Thyroid gland (tissue), 4 donors: ENCODE measurements around the gene HSPH1. TPM values are rescaled to one million over a fixed set of nuclear protein-coding genes. Genes with fewer than 3 reads are reported as not detected.

Source experiments
- DNase-seq, 2 donors: peaks; one replicate each; pipeline ENCODE4 v3.0.0-alpha.2; 2019
- H3K27ac ChIP-seq, 3 donors: fragments of 200-600 bp; sonication (generic); 1 replicate in 2 of 3; 2 replicates in 1 of 3; pipeline ENCODE4 v1.5.1; 2016 to 2019; ENCODE audit warnings: mild to moderate bottlenecking in 1 of 3, moderate library complexity in 1 of 3
- H3K27me3 ChIP-seq: fragments of 200-600 bp; sonication (generic); one replicate; pipeline ENCODE4 v1.5.1; 2019
- H3K36me3 ChIP-seq, 2 donors: fragments of 200-600 bp; sonication (generic); one replicate each; pipeline ENCODE4 v1.5.1; 2016 to 2019
- H3K4me1 ChIP-seq, 2 donors: fragments of 200-600 bp; sonication (generic); one replicate each; pipeline ENCODE4 v1.5.1; 2017 to 2019
- H3K4me3 ChIP-seq, 3 donors: fragments of 200-600 bp; sonication (generic); replicated peaks in 1 of 3; 1 replicate in 2 of 3; 2 replicates in 1 of 3; pipeline ENCODE4 v1.5.1; 2016; ENCODE audit warnings: mild to moderate bottlenecking in 1 of 3
- H3K9me3 ChIP-seq: fragments of 200-600 bp; sonication (generic); one replicate; pipeline ENCODE4 v1.5.1; 2017
- CTCF ChIP-seq, 6 experiments: fragments of 200-600 bp in 3 of 6; fragments of 450-650 bp in 3 of 6; sonication (generic) in 3 of 6; IDR thresholded peaks; one replicate each; pipeline ENCODE4 v1.5.1; 2016 to 2019; ENCODE audit warnings: antibody characterized with exemption in 6 of 6, mild to moderate bottlenecking in 2 of 6, inconsistent platforms in 1 of 6, moderate library complexity in 1 of 6
- POLR2A ChIP-seq, 2 donors: fragments of 450-650 bp; IDR thresholded peaks; one replicate each; pipeline ENCODE4 v1.6.1; 2017; ENCODE audit warnings: antibody characterized with exemption in 2 of 2, mild to moderate bottlenecking in 2 of 2, moderate library complexity in 1 of 2
- WGBS, 2 donors: methylation state at CpG; one replicate each; pipeline ENCODE4 v1.1.5; 2017; 5-methylcytosine and 5-hydroxymethylcytosine counted together
- intact Hi-C: fragments of 100-400 bp; cut with DNase I; formaldehyde crosslinking; loops from one replicate; pipeline ENCODE4 v1.15.1; 2023
- total RNA-seq, 4 donors: library from RNA; depleted of rRNA; stranded (reverse); fragments of >200 nt; gene quantifications; one replicate each; pipeline ENCODE4 v1.2.3, GENCODE V29; 2016

The HSPH1 gene
- 10 to 100 TPM; 38.3 to 56.3 (median 48.7) TPM for total RNA-seq

- WGBS, 2 donors, result 0% methylated on average over 23 to 34 of the region's 54 CpGs
- TF ChIP-seq POLR2A (IDR thresholded peaks at IDR 0.05) (peak; percentile 87 to 94), CTCF (IDR thresholded peaks at IDR 0.05) (peak in 1 of 6 experiments; percentile 16)
- peaks cover 4 to 12% of the 10 kb centered on the region in 2 donors for H3K4me1 ChIP-seq
- no peaks in the 10 kb centered on the region for H3K36me3 ChIP-seq
- H3K27me3 ChIP-seq, result no peaks in the 10 kb centered on the region
- peak within 1 kb of the TSS; percentile 52 to 93 (median 65) for H3K4me3 ChIP-seq
- peak; percentile 100 for DNase-seq
- intact Hi-C loops, result no loop called here
- H3K9me3 ChIP-seq, result no peaks in the 10 kb centered on the region
- peak within 1 kb of the TSS; percentile 62 to 99 (median 99) for H3K27ac ChIP-seq
Observed at GRCh38 chr13:31161557-31162150, at the start of gene HSPH1. HSPH1 (minus strand) TSS chr13:31161904; CDS start chr13:31161582, 322 bp downstream.

DNA sequence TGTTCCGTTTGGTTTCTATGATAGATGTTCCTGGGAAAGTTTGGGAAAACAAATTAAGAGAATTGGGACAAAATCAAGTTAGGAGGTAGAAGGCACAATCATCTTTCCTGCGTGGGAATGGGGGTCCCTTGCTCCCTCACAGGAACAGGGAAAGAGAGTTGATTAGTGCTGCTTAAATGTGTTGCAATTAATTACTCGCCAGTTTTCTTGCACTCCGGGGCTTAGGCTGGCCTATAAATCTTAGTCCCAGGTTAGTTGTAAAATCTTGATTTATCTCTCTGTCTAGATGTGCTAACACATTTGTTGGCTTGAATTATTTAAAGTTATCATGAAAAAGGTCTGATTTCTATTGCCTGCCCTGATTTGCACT, 48.1 kb upstream of the HSPH1 start:
- no peak overlapping the region for H3K27ac ChIP-seq
- H3K36me3 ChIP-seq, result no peaks in the 10 kb centered on the region
- intact Hi-C loops, result loop anchor here (5.0 kb wide), 1 partner anchor 43 kb away; no protein-coding TSS in a partner anchor
- no peaks in the 10 kb centered on the region for H3K27me3 ChIP-seq
- no peaks in the 10 kb centered on the region for H3K9me3 ChIP-seq
- 63 to 64% methylated on average over 4 of the region's 4 CpGs for WGBS, 2 donors
- no peak for TF ChIP-seq POLR2A (IDR thresholded peaks at IDR 0.05)
- TF ChIP-seq CTCF (IDR thresholded peaks at IDR 0.05), result no peak
- no peak overlapping the region for H3K4me3 ChIP-seq
- DNase-seq, result no peak
- peaks cover 19 to 27% of the 10 kb centered on the region in 2 donors for H3K4me1 ChIP-seq

- no peak for TF ChIP-seq POLR2A (IDR thresholded peaks at IDR 0.05)
- Histone ChIP-seq H3K9me3 (no peaks in the 10 kb centered on the region), H3K4me3 (no peak overlapping the region), H3K36me3 (no peaks in the 10 kb centered on the region), H3K27ac (peak overlapping the region; percentile 2 to 13 (median 3)), H3K4me1 (peaks cover 19 to 27% of the 10 kb centered on the region in 2 donors), H3K27me3 (no peaks in the 10 kb centered on the region)
- peak; percentile 61 to 66 for DNase-seq
- 22 to 26% methylated on average over 8 of the region's 8 CpGs for WGBS, 2 donors
- intact Hi-C loops, result loop anchor here (5.0 kb wide), 1 partner anchor 42 kb away; no protein-coding TSS in a partner anchor
Observed at GRCh38 chr13:31209172-31209840, 47.6 kb upstream of the HSPH1 start.

DNA sequence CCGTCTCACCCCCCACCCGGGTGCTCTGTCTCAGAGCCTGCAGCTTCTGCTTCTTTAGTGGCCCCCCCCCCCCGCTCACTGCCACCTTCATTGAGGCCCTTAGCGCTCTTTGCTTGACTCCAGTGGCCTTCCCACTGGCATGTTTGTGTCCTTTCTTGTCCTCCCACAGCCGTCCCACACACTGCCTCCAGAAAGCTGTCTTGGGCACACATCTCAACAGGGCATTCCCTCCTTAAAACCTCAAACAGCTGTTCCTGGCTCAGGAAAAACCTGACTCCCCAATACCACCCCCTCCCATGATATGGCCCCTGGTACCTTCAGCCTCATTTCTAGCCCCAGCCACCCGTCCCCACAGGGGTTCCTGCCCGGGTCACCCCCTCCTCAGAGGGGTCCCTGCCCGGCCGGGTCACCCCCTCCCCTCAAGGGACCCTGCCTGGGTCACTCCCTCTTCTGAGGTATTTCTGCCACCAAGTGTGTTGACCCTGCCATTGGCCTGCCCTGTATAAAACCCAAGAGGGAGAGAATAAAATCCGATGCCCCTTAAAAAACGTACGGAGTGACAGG, 46.9 kb upstream of the HSPH1 start:
- TF ChIP-seq POLR2A (IDR thresholded peaks at IDR 0.05) (no peak), CTCF (IDR thresholded peaks at IDR 0.05) (no peak)
- Histone ChIP-seq H3K9me3 (no peaks in the 10 kb centered on the region), H3K27me3 (no peaks in the 10 kb centered on the region), H3K4me3 (no peak overlapping the region), H3K4me1 (peaks cover 19 to 27% of the 10 kb centered on the region in 2 donors), H3K27ac (peak overlapping the region in 2 of 3 donors; percentile 2 to 13), H3K36me3 (no peaks in the 10 kb centered on the region)
- no peak for DNase-seq
- 83% methylated on average over 12 of the region's 12 CpGs for WGBS, 2 donors
- intact Hi-C loops, result loop anchor here (5.0 kb wide), 1 partner anchor 41 kb away; no protein-coding TSS in a partner anchor

DNA sequence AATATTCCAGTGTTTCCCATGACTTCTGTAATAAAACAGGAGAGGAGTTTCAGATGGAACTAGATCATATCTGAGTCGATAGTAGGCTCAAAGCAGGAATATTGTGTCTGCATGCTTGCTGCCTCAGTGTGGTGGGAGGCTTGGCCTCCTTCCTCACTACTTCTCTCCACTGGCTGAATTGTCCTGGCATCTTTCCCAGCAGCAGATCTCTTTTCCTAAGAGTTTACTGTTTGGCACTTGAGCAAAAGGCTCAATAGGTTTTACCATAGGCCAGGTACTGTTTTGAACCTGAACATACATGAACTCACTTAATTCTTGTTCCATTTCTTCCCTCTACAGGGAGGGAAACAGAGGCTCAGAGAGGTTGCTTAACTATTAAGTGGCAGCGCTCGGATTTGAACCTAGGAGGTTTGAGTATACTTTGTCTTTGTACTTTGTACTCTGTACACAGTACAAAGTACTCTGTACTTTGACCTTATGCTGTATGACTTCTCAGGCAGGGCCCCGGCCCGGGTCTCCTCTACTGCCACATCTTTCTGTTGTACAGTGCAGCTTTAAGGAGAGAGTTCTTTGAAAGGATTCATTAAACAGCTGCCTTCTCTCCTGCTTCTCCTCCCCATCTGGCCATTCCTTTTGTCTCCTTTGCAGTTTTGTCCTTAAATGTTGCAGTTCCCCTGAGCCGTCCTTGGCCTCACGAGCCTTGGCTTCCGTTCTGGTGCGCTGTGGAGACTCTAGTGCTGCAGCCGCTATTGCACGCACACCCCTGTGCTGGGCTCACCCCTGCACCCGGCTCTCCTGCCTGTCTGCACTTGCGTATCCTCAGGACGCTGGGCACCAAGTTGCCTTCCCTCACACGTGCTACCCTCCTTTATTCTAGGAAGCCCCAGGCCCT, 46.2 kb upstream of the HSPH1 start:
- WGBS, 2 donors, result 68 to 70% methylated on average over 15 of the region's 15 CpGs
- H3K4me3 ChIP-seq, result no peak overlapping the region

More for the DNA sequence above, 46.2 kb upstream of the HSPH1 start:
- Histone ChIP-seq H3K36me3 (no peaks in the 10 kb centered on the region), H3K9me3 (no peaks in the 10 kb centered on the region), H3K27me3 (no peaks in the 10 kb centered on the region), H3K4me1 (peaks cover 19 to 27% of the 10 kb centered on the region in 2 donors), H3K27ac (peak overlapping the region in 2 of 3 donors; percentile 16 to 27)
- peak; percentile 70 to 73 for DNase-seq
- TF ChIP-seq POLR2A (IDR thresholded peaks at IDR 0.05), result no peak
- intact Hi-C loops, result loop anchor here (5.0 kb wide), 1 partner anchor 41 kb away; no protein-coding TSS in a partner anchor
